Measurements from ENCODE around the gene RHAG. TPM values are rescaled to one million over a fixed set of nuclear protein-coding genes. Genes with fewer than 3 reads are reported as not detected.

The RHAG gene
- total and polyA plus RNA-seq, 2 experiments from 2014 or later = not detected

GRCh38 chr6:49653942-49654341 lies 17.3 kb upstream of the RHAG start:
- Histone ChIP-seq H3K27ac (ENCODE audit: low read depth) (no peak overlapping the region), H3K4me3 (no peak overlapping the region)

More at GRCh38 chr6:49653942-49654341, 17.3 kb upstream of the RHAG start:
- no peaks in the 10 kb centered on the region for H3K9me3 Mint-ChIP-seq
- Histone ChIP-seq H3K4me2 (no peak overlapping the region), H2AFZ (no peak overlapping the region), H3K79me2 (replicated peaks; ENCODE audit: insufficient read depth) (no peaks in the 10 kb centered on the region), H3F3A (replicated peaks; ENCODE audit: low read depth) (no peaks in the 10 kb centered on the region), H3K36me3 (ENCODE audit: insufficient read depth) (no peaks in the 10 kb centered on the region), H4K20me1 (replicated peaks; ENCODE audit: insufficient read depth) (no peaks in the 10 kb centered on the region), H3K27me3 (ENCODE audit: insufficient read depth) (no peaks in the 10 kb centered on the region), H3K4me1 (ENCODE audit: insufficient read depth) (no peaks in the 10 kb centered on the region), H3K9me2 (ENCODE audit: insufficient read depth) (no peaks in the 10 kb centered on the region)
- no peaks in the 10 kb centered on the region for H3K27me3 Mint-ChIP-seq (ENCODE audit: insufficient read depth, low read depth, poor library complexity)
- H3K36me3 Mint-ChIP-seq (ENCODE audit: low read depth) = no peaks in the 10 kb centered on the region
- H3K4me3 Mint-ChIP-seq = no peak overlapping the region
- ATAC-seq (no peak), DNase-seq (ENCODE audit: low spot score) (no peak)
- H3K4me1 Mint-ChIP-seq = peaks cover 2% of the 10 kb centered on the region; the same call in 2 of the 3 replicates
- no peak overlapping the region for H3K27ac Mint-ChIP-seq
- TF ChIP-seq STAT1 (IDR thresholded peaks at IDR 0.05; ENCODE audit: unreplicated experiment) (no peak), ETS1 (IDR thresholded peaks at IDR 0.05) (no peak), ZNF462 (CRISPR knock-in tag; IDR thresholded peaks at IDR 0.05) (no peak), REST (IDR thresholded peaks at IDR 0.05; ENCODE audit: unreplicated experiment) (no peak), CTCF (conservative IDR thresholded peaks at IDR 0.05; ENCODE audit: low read depth in 2 of 2) (no peak)

Data from GM23338 (cell line).